DLD1 (cell line): Measurements from ENCODE around the gene PARVA.

Experiments used
- in situ Hi-C: cut with HindIII; loops from 2 replicates; pipeline ENCODE4 v1.10.0; 2017; ENCODE audit warnings: low sequenced_read_pairs

Gene PARVA

GRCh38 chr11:12376259-12377081 is 901 bp upstream of the PARVA start:
- in situ Hi-C loops = no loop called here

DNA sequence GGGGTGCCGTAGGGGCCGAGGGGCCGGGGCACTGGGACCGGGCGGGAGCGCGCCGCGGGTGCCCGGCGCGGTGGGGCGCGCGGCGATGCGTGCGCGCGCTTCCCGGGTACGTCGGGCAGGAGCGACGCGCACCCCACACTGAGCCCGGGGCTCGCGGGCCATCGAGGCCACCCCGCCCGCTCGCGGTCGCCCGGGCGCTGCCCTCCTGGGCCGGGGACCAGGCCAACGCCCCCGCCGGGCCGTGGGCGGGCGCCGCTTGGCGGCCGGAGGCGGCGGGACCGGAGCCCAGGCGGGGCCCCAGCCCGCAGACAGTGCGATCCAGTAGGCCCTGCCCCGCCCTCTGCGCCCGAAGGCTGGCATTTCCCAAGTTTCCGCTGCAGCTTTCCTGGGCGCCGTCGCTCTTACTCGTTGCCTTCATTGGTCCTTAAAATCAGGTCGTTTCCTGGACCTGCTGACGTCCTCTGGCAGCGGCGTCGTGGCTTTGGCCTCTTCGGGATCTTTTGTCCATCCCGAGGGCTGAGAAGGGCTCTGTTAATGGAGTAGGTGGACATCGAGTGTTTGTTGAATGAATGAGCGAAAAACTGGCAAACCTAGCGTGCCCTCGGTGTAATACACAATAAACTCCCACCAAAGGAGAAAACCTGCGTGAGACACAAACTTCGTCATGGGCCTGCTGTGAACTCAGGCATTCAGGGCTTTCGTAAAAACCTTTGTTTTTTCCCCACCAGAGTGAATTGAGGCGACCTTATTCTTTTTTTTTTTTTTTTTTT is 638 bp downstream of the PARVA start:
- in situ Hi-C loops = no loop called here

GRCh38 chr11:12380565-12381325 is 3.4 kb downstream of the PARVA start:
- in situ Hi-C loops = no loop called here

DNA sequence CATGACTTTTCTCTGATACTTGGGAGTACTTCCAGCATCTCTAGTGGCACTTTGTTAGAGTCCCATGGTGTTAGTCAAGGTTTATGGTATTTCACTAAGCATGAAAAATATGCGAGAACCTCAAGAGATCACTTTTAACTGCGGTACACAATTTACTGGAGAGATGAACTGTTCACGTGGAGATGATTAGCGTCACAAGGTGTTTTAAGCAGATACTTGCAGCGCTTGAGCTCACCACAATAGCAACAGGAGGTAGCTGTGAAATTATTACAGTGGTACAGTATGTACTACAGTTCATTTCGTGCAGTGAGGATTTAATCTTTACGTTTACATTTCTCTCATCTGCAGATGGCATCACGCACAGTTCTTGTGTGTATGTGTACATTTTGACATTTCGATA is 4.5 kb downstream of the PARVA start:
- in situ Hi-C loops = no loop called here

- in situ Hi-C loops = no loop called here
These were observed 5.1 kb downstream of the PARVA start for GRCh38 chr11:12382451-12382850.

DNA sequence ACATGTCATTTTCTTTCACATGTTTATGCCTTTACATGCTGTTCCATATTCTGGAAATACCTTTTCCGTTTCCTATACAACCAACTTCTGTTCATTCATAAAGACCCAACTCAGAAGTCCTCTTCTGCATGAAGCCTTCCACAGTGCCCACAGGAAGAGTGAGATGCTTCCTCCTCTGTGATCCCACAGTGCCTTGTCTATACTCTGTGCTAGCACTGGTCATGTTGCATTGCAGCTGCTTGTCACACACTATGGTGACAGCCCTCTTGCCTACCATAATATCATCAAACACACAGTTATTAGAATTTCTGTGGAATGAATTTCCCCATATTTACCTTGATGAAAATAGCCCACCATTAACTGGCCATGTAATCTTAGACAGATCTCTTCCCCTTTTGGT is 8.9 kb downstream of the PARVA start:
- in situ Hi-C loops = no loop called here

DNA sequence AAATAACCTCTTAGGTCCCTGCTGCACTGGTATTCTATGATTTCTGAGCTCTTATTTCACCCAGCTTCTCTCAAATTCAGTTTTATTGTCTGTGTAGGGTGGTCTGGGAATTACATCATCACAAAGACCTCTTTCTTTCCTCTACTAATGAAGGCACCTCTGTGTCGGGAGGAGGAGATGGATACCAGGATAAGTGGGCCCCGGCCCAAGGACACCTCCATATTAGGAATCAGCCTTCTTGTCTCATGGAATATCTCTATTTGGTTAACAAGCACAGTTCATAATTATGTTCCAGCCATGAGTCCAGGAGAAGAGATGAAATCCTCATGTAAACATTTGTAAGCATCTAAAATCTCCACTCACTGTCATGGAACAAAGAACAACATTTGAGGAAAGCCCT is 9.4 kb downstream of the PARVA start:
- in situ Hi-C loops = no loop called here

- in situ Hi-C loops = no loop called here
These were observed 10.8 kb downstream of the PARVA start for GRCh38 chr11:12388173-12388572.

DNA sequence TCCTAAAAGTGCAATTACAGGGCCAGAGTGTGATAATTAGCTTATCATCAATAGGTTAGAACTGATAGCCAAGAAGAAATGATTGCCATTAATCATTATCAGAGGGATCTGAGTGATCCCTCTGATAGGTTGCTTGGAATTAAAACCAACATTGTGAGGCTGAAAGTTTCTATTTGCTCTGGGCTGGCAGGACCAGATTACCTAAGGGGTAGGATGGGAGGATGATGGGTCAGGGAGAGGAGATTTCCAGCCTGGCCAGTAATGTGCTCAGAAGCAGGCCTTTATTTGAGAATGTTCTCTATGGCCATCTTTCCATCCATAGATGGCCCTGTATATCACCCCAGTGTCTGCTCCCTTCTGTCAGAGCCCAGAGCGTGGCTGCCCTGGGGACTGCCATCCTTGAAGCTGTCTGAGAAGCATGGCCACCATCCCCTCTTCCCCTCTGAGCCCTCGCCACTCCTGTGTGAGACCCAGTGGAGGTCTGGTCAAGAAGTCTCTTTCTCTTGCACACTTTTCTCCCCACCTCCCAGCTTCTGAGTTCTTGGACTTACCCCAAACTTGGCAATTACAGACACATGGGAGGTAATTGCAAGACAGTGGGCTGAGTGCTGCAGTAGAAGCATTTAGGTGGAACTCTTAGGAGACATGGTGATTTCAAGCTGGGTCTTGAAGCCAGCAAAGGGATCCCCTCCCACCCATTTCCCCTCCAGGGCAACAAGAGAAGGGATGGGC is 11.7 kb downstream of the PARVA start:
- in situ Hi-C loops = no loop called here

DNA sequence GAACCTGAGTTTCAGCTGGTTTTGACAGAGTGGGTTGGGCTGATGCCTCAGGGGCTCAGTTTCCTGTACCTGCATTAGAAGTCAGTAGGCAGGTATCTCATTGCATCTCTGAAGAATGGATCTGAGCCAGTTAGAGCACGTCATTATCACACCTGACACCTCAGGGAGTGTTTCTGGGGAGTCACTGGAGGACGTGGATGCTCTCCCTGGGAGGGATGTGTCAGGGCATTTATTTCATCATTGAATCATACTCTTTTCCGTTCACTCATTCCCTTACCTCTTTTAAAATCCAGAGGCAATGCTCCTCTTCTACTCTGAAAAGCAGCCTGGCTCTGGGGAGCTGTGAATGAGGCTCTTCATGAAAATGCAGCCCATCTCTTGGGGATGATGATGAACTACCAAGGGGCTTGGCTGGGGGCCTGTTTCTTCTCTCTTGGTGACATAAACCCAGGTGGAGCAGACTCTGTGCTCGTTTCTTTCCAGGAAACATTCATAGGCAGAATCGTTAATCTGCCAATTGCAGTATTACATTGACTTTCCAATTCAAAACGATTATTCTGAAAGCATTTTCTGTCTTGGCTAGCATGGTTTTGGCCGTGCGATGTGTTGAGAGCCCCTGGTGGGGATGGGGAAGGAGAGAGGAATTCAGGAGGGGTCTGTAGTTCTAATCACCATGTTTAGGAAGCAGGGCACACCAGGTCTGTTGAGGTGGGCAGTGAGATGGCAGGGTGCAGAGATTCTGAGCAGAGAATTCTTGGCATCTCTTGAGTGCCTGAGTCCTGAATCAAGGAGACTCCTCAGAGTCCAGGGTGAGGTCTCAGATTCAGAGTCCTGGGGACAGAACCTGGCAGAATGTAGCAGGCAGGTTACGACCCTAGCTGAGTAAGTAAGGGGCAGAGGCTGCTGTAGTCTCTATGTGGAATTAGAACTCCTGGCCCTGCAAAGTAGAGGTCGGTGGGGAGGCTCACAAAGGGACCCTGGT is 12.6 kb downstream of the PARVA start:
- in situ Hi-C loops = no loop called here

- in situ Hi-C loops = no loop called here
These were observed 13.3 kb downstream of the PARVA start for GRCh38 chr11:12390687-12391110.

DNA sequence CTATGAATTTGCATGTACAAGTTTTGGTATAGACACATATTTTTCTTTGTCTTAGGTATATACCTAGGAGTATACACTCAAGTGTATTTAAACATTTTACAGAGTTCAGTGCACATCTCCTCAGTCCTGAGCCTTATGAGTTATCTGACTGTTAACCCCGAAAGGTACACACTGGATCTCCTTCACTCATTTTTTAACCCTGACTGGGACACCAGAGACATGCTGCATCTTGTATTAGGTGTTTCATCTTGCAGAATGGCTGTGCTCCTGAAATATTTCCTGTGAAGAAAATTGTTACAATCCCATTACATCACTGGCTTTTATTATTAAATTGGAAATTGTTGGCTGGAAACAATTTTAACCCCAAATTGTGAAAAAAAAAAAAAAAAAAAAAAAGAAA is 15.3 kb downstream of the PARVA start:
- in situ Hi-C loops = no loop called here

DNA sequence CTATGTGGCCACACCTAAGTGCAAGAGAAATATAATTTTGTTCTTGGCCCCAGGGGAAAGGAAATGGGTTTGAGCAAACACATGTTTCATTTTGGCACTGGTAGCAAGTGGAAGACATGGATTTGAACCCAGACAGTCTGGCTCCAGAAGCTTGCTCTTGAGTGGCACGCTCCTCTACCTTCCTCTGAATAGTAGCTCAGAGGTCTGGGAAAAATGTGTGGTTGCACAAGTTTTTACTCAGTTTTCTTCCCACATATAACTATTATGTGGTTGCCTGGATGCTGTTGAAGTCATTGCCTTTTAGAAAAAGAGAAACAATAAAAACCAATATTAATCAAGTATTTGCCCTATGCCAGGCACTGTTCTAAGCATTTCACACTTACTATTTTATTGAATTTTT is 16.3 kb downstream of the PARVA start:
- in situ Hi-C loops = no loop called here

DNA sequence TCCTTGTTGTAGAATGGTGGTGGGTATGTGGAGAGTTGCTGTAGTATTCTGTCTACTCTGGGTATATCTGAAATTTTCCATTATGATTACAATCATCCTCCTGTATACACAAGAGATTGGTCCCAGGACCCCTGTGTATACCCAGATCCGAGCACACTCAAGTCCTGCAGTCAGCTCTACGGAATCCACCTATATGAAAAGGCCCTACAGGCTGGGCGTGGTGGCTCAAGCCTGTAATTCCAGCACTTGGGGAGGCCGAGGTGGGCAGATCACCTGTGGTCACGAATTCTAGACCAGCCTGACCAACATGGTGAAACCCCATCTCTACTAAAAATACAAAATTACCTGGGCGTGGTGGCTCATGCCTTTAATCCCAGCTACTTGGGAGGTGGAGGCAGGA is 17.2 kb downstream of the PARVA start:
- in situ Hi-C loops = no loop called here

GRCh38 chr11:12395333-12395732 is 18.0 kb downstream of the PARVA start:
- in situ Hi-C loops = no loop called here

- in situ Hi-C loops = no loop called here
These were observed 20.6 kb downstream of the PARVA start for GRCh38 chr11:12397931-12398334.

GRCh38 chr11:12399355-12399754 is 22.0 kb downstream of the PARVA start:
- in situ Hi-C loops = no loop called here

- in situ Hi-C loops = no loop called here
These were observed 24.7 kb downstream of the PARVA start for GRCh38 chr11:12402025-12402424.

- in situ Hi-C loops = no loop called here
These were observed 25.3 kb downstream of the PARVA start for GRCh38 chr11:12402691-12403120.
